MM.1S (cell line): ENCODE data around the gene ZNF366.

Experiments used
- DNase-seq: peaks from one replicate; pipeline ENCODE4 v3.0.0-alpha.2; 2015
- H2AFZ ChIP-seq: fragments of 300-600 bp; sonication (generic); 2 replicates; pipeline ENCODE4 v1.6.0; 2016; ENCODE audit warnings: antibody characterized with exemption, low read length
- H3F3A ChIP-seq: fragments of 300-600 bp; sonication (generic); 2 replicates; pipeline ENCODE4 v1.6.1; 2016; ENCODE audit warnings: mild to moderate bottlenecking, antibody characterized with exemption, low read length, moderate library complexity, mixed read lengths; ENCODE audit not compliant: insufficient read depth
- H3K27ac ChIP-seq: fragments of 300-600 bp; sonication (generic); 2 replicates; pipeline ENCODE4 v1.5.1; 2016; ENCODE audit warnings: mild to moderate bottlenecking, low read length
- H3K27me3 ChIP-seq: fragments of 300-600 bp; sonication (generic); replicated peaks from 2 replicates; pipeline ENCODE4 v1.6.0; 2016; ENCODE audit warnings: low read length; ENCODE audit not compliant: insufficient read depth
- H3K36me3 ChIP-seq: fragments of 300-600 bp; sonication (generic); replicated peaks from 2 replicates; pipeline ENCODE4 v1.6.1; 2016; ENCODE audit warnings: mild to moderate bottlenecking, low read length, mixed read lengths; ENCODE audit not compliant: insufficient read depth
- H3K4me1 ChIP-seq: fragments of 300-600 bp; sonication (generic); 2 replicates; pipeline ENCODE4 v1.6.1; 2016; ENCODE audit warnings: low read length, mixed read lengths
- H3K4me2 ChIP-seq: fragments of 300-600 bp; sonication (generic); 2 replicates; pipeline ENCODE4 v1.6.0; 2016; ENCODE audit warnings: low read depth, low read length
- H3K4me3 ChIP-seq: fragments of 300-600 bp; sonication (generic); 2 replicates; pipeline ENCODE4 v1.5.1; 2016; ENCODE audit warnings: low read length, mixed read lengths
- H3K79me2 ChIP-seq: fragments of 300-600 bp; sonication (generic); 2 replicates; pipeline ENCODE4 v1.6.1; 2016; ENCODE audit warnings: mixed run types, low read length, mixed read lengths
- H3K9ac ChIP-seq: fragments of 300-600 bp; sonication (generic); 2 replicates; pipeline ENCODE4 v1.6.1; 2016; ENCODE audit warnings: low read length, mixed read lengths
- H3K9me2 ChIP-seq: fragments of 300-600 bp; sonication (generic); replicated peaks from 2 replicates; pipeline ENCODE4 v1.6.1; 2016; ENCODE audit warnings: mild to moderate bottlenecking, low read length, mixed read lengths; ENCODE audit not compliant: insufficient read depth
- H3K9me3 ChIP-seq: fragments of 300-600 bp; sonication (generic); replicated peaks from 2 replicates; pipeline ENCODE4 v1.6.1; 2016; ENCODE audit warnings: mild to moderate bottlenecking, low read length, mixed read lengths; ENCODE audit not compliant: insufficient read depth
- H4K20me1 ChIP-seq: fragments of 300-600 bp; sonication (generic); 2 replicates; pipeline ENCODE4 v1.6.1; 2016; ENCODE audit warnings: mild to moderate bottlenecking, low read length, moderate library complexity, mixed read lengths; ENCODE audit not compliant: insufficient read depth
- EZH2 ChIP-seq: fragments of 300-600 bp; sonication (generic); optimal IDR thresholded peaks from 2 replicates; pipeline ENCODE3; 2017; ENCODE audit warnings: low read depth, mild to moderate bottlenecking, antibody characterized with exemption, low read length, mixed read lengths
- EZH2phosphoT487 ChIP-seq: fragments of 300-600 bp; sonication (generic); IDR thresholded peaks from 2 replicates; pipeline ENCODE4 v1.6.1; 2018; ENCODE audit warnings: antibody characterized with exemption, low read length
- TF ChIP-seq, protein P1 (sequence below): fragments of 300-600 bp; sonication (generic); IDR thresholded peaks from 2 replicates; pipeline ENCODE4 v1.5.1; 2016; ENCODE audit warnings: antibody characterized with exemption, low read length, mixed read lengths

ZNF366 gene

DNA sequence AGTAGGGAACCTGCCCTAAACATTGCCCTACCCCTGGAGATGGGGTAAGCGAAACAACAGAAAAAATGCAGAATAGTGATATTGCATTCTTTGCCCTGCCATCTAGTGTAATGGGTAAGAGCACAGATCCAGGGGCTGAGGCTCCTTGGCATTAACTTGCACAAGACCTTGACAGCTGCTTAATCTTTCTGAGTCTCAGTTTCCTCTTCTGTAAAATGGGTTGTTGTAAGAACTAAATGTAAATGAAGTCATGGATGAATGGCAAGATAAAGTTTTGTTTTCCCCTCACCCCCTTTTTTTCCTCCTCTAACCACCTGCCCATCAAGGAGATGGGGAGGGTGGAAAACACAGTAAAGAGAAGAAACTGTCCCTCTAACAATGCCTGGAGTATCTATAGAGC is 47.7 kb upstream of the ZNF366 start:
- no peak overlapping the region for H3K4me3 ChIP-seq
- no peak overlapping the region for H3K9ac ChIP-seq
- no peak for DNase-seq
- no peaks in the 10 kb centered on the region for H3K4me1 ChIP-seq
- no peak overlapping the region for H3K27ac ChIP-seq
- no peak overlapping the region for H2AFZ ChIP-seq
- H3K9me3 ChIP-seq: no peaks in the 10 kb centered on the region
- H3K36me3 ChIP-seq: no peaks in the 10 kb centered on the region
- H4K20me1 ChIP-seq: no peaks in the 10 kb centered on the region
- TF ChIP-seq, protein P1, sequence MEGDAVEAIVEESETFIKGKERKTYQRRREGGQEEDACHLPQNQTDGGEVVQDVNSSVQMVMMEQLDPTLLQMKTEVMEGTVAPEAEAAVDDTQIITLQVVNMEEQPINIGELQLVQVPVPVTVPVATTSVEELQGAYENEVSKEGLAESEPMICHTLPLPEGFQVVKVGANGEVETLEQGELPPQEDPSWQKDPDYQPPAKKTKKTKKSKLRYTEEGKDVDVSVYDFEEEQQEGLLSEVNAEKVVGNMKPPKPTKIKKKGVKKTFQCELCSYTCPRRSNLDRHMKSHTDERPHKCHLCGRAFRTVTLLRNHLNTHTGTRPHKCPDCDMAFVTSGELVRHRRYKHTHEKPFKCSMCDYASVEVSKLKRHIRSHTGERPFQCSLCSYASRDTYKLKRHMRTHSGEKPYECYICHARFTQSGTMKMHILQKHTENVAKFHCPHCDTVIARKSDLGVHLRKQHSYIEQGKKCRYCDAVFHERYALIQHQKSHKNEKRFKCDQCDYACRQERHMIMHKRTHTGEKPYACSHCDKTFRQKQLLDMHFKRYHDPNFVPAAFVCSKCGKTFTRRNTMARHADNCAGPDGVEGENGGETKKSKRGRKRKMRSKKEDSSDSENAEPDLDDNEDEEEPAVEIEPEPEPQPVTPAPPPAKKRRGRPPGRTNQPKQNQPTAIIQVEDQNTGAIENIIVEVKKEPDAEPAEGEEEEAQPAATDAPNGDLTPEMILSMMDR: no peak
- TF ChIP-seq EZH2phosphoT487 (no peak), EZH2 (no peak)
- no peaks in the 10 kb centered on the region for H3K27me3 ChIP-seq
- H3F3A ChIP-seq: no peaks in the 10 kb centered on the region
- H3K79me2 ChIP-seq: no peaks in the 10 kb centered on the region
- no peaks in the 10 kb centered on the region for H3K9me2 ChIP-seq
- no peak overlapping the region for H3K4me2 ChIP-seq

DNA sequence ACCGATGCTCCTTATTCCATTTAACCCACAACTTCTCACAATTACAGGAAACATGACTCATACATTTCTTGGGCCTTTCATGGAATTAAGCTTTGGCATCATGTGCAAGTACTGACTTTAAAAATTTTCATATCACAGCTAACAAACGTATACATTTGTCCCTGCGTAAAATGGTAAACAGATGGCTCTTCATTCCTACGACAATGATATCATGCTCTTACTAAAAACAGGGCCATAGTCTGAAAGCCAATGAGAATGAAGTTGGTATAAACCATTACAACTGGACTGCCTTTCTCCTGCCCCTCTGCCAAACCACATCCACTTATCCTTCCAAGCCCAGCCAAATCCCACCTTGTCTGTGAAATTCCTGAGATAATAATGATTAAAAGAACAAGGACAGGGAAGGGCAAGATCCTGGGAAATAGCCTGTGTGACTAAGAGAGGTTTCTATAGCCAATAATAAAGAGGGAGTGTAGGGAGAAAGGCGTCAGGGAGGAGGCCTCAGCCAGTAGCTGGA is 44.9 kb upstream of the ZNF366 start:
- no peaks in the 10 kb centered on the region for H3K9me3 ChIP-seq
- no peaks in the 10 kb centered on the region for H3K27me3 ChIP-seq
- H3K9me2 ChIP-seq: no peaks in the 10 kb centered on the region
- DNase-seq: no peak
- no peaks in the 10 kb centered on the region for H3K36me3 ChIP-seq
- no peak overlapping the region for H3K9ac ChIP-seq
- H3K4me3 ChIP-seq: no peak overlapping the region
- H3K4me1 ChIP-seq: no peaks in the 10 kb centered on the region
- no peak overlapping the region for H3K27ac ChIP-seq
- H3K4me2 ChIP-seq: no peak overlapping the region
- no peaks in the 10 kb centered on the region for H3K79me2 ChIP-seq
- H4K20me1 ChIP-seq: no peaks in the 10 kb centered on the region
- H3F3A ChIP-seq: no peaks in the 10 kb centered on the region
- H2AFZ ChIP-seq: no peak overlapping the region
- no peak for TF ChIP-seq EZH2phosphoT487

DNA sequence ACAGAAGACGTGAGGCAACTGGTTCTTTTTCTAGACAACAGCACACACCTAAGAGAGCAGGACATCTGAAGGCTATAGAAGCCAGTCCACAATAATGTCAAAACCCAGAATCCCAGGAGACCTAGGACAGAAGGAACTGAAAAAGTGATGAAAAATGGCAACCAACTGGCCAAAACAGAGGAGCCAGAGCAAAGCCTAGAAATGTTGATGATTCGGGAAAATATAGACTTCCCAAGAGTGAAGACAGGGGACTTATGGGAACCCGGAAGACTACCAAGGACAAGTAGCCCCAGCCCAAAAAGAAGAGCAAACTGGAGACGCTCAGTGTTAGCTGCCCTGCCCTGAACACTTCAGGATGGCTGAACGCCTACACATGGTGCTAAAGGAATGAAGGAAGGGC is 43.4 kb upstream of the ZNF366 start:
- no peaks in the 10 kb centered on the region for H3F3A ChIP-seq
- no peaks in the 10 kb centered on the region for H3K79me2 ChIP-seq
- H3K9me2 ChIP-seq: no peaks in the 10 kb centered on the region
- no peaks in the 10 kb centered on the region for H3K4me1 ChIP-seq
- no peaks in the 10 kb centered on the region for H3K9me3 ChIP-seq
- no peak for DNase-seq
- H4K20me1 ChIP-seq: no peaks in the 10 kb centered on the region
- H3K4me2 ChIP-seq: no peak overlapping the region
- no peak overlapping the region for H3K4me3 ChIP-seq
- no peaks in the 10 kb centered on the region for H3K36me3 ChIP-seq
- no peak overlapping the region for H2AFZ ChIP-seq
- no peak overlapping the region for H3K27ac ChIP-seq
- H3K9ac ChIP-seq: no peak overlapping the region
- H3K27me3 ChIP-seq: no peaks in the 10 kb centered on the region
- TF ChIP-seq EZH2phosphoT487: no peak
- TF ChIP-seq, protein P1: no peak
- TF ChIP-seq EZH2: no peak

DNA sequence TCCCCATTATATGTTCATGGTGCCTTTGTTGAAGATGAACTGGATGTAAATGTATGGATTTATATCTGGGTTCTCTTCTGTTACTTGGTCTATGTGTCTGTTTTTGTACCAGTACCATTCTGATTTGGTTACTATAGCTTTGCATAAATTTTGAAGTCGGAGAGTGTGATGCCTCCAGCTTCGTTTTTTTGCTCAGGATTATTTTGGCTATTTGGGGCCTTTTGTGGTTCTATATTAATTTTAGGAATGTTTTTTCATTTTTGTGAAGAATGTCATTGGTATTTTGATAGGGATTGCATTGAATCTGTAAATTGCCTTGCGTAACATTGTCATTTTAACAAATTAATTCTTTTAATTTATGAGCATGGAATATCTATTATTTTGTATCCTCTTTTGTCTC is 36.6 kb upstream of the ZNF366 start:
- no peak overlapping the region for H3K27ac ChIP-seq
- no peak overlapping the region for H2AFZ ChIP-seq
- no peak overlapping the region for H3K4me2 ChIP-seq
- no peak overlapping the region for H3K4me3 ChIP-seq
- no peaks in the 10 kb centered on the region for H3F3A ChIP-seq
- no peaks in the 10 kb centered on the region for H3K27me3 ChIP-seq
- no peak overlapping the region for H3K9ac ChIP-seq
- no peaks in the 10 kb centered on the region for H3K9me3 ChIP-seq
- no peak for DNase-seq
- no peaks in the 10 kb centered on the region for H3K36me3 ChIP-seq
- no peaks in the 10 kb centered on the region for H4K20me1 ChIP-seq
- H3K9me2 ChIP-seq: no peaks in the 10 kb centered on the region
- H3K4me1 ChIP-seq: no peaks in the 10 kb centered on the region
- no peaks in the 10 kb centered on the region for H3K79me2 ChIP-seq
- no peak for TF ChIP-seq EZH2phosphoT487
- TF ChIP-seq EZH2: no peak
- TF ChIP-seq, protein P1: no peak
